HG02798 (cell line): Measurements from ENCODE around the gene NFKBIL1.

Experiments used
- ATAC-seq: cut with Tn5 transposase; IDR thresholded peaks from one replicate; pipeline ENCODE4 v1.9.1; 2021; ENCODE audit warnings: mild to moderate bottlenecking; ENCODE audit not compliant: unreplicated experiment, poor library complexity

NFKBIL1 gene

GRCh38 chr6:31558631-31559500 is 11.5 kb downstream of the NFKBIL1 start:
- ATAC-seq: no peak

- ATAC-seq: no peak
Measured at GRCh38 chr6:31559606-31559957, 12.2 kb downstream of the NFKBIL1 start.

GRCh38 chr6:31559958-31560696 is 12.7 kb downstream of the NFKBIL1 start:
- peak; percentile 65 for ATAC-seq

- ATAC-seq: no peak
Measured at GRCh38 chr6:31560697-31561058, 13.3 kb downstream of the NFKBIL1 start.

GRCh38 chr6:31567531-31568370 is 20.3 kb downstream of the NFKBIL1 start:
- ATAC-seq: no peak

- ATAC-seq: peak; percentile 75
Measured at GRCh38 chr6:31568537-31568961, 21.1 kb downstream of the NFKBIL1 start.

- ATAC-seq: no peak
Measured at GRCh38 chr6:31569861-31570536, 22.6 kb downstream of the NFKBIL1 start.

- peak; percentile 41 for ATAC-seq
Measured at GRCh38 chr6:31572041-31572911, 24.9 kb downstream of the NFKBIL1 start, which contains the start of gene LTA. Gene LTA, plus strand, starts transcription at chr6:31572289. Its CDS starts 454 bp downstream, at chr6:31572743.

- no peak for ATAC-seq
Measured at GRCh38 chr6:31573239-31574105, 26.1 kb downstream of the NFKBIL1 start.

GRCh38 chr6:31574106-31575061 is 27.0 kb downstream of the NFKBIL1 start:
- no peak for ATAC-seq

- no peak for ATAC-seq
Measured at GRCh38 chr6:31575335-31575901, 28.0 kb downstream of the NFKBIL1 start, which contains the start of gene TNF. Gene TNF, plus strand, starts transcription at chr6:31575565. Its CDS starts 177 bp downstream, at chr6:31575742.

GRCh38 chr6:31575952-31576685 is 28.7 kb downstream of the NFKBIL1 start:
- ATAC-seq: no peak

- no peak for ATAC-seq
Measured at GRCh38 chr6:31576897-31577578, 29.6 kb downstream of the NFKBIL1 start.

- no peak for ATAC-seq
Measured at GRCh38 chr6:31577579-31577966, 30.2 kb downstream of the NFKBIL1 start.
